GM23338 (cell line): ENCODE results near the gene DDIAS.

Experiments
- CREB1 ChIP-seq: fragments of 250-450 bp; sonication (Bioruptor Pico); IDR thresholded peaks from 2 replicates; pipeline ENCODE4 v1.5.0; 2020; ENCODE audit warnings: low read depth, mild to moderate bottlenecking, moderate library complexity
- EZH2 ChIP-seq: fragments of 200-600 bp; sonication (generic); IDR thresholded peaks from one replicate; pipeline ENCODE4 v1.8.0; 2017; ENCODE audit warnings: antibody characterized with exemption, mild to moderate bottlenecking, low read depth; ENCODE audit not compliant: unreplicated experiment
- EZH2phosphoT487 ChIP-seq: fragments of 200-600 bp; sonication (generic); IDR thresholded peaks from one replicate; pipeline ENCODE4 v1.8.1; 2018; ENCODE audit warnings: antibody characterized with exemption; ENCODE audit not compliant: unreplicated experiment
- JUNB ChIP-seq: IDR thresholded peaks from one replicate; pipeline ENCODE4 v1.6.1; 2016; ENCODE audit warnings: antibody characterized with exemption; ENCODE audit not compliant: unreplicated experiment
- POLR2AphosphoS5 ChIP-seq: IDR thresholded peaks from 2 replicates; pipeline ENCODE4 v1.6.1; 2016; ENCODE audit warnings: antibody characterized with exemption, low read depth
- TF ChIP-seq, protein P1 (sequence below), 2 experiments: fragments of 200-600 bp in 1 of 2; sonication (generic) in 1 of 2; conservative IDR thresholded peaks; 2 replicates each; pipeline versions ENCODE4 v1.5.1 to v1.6.1; 2016 to 2017; ENCODE audit warnings: antibody characterized with exemption in 2 of 2, low read depth in 2 of 2, mild to moderate bottlenecking in 2 of 2, moderate library complexity in 1 of 2
- TF ChIP-seq, protein P2 (sequence below): IDR thresholded peaks from one replicate; pipeline ENCODE4 v1.6.1; 2018; ENCODE audit warnings: antibody characterized with exemption; ENCODE audit not compliant: unreplicated experiment

DNA sequence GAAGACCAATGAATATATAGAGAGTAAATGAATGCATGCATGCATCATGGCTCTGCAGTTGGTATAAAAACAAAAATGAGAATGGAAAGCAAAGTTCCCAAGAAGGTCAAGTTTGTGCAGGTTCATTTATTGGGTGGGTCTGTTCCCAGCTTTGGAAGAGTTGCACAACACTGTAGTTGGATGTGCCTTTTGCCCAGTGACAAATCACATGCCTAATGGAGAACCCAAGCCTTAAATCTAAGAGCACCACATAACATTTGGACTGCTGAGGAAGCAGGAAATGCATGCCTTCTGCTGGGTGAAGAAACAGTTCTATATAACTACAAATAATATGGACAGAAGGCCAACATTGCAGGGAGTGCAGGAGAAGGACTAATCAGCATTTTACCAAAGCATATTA, 31.9 kb upstream of the DDIAS start:
- TF ChIP-seq, protein P1, sequence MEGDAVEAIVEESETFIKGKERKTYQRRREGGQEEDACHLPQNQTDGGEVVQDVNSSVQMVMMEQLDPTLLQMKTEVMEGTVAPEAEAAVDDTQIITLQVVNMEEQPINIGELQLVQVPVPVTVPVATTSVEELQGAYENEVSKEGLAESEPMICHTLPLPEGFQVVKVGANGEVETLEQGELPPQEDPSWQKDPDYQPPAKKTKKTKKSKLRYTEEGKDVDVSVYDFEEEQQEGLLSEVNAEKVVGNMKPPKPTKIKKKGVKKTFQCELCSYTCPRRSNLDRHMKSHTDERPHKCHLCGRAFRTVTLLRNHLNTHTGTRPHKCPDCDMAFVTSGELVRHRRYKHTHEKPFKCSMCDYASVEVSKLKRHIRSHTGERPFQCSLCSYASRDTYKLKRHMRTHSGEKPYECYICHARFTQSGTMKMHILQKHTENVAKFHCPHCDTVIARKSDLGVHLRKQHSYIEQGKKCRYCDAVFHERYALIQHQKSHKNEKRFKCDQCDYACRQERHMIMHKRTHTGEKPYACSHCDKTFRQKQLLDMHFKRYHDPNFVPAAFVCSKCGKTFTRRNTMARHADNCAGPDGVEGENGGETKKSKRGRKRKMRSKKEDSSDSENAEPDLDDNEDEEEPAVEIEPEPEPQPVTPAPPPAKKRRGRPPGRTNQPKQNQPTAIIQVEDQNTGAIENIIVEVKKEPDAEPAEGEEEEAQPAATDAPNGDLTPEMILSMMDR (conservative IDR thresholded peaks at IDR 0.05; ENCODE audit: low read depth in 2 of 2), result no peak
- TF ChIP-seq EZH2 (no peak), EZH2phosphoT487 (no peak), CREB1 (no peak), JUNB (no peak), POLR2AphosphoS5 (no peak)
- TF ChIP-seq, protein P2, sequence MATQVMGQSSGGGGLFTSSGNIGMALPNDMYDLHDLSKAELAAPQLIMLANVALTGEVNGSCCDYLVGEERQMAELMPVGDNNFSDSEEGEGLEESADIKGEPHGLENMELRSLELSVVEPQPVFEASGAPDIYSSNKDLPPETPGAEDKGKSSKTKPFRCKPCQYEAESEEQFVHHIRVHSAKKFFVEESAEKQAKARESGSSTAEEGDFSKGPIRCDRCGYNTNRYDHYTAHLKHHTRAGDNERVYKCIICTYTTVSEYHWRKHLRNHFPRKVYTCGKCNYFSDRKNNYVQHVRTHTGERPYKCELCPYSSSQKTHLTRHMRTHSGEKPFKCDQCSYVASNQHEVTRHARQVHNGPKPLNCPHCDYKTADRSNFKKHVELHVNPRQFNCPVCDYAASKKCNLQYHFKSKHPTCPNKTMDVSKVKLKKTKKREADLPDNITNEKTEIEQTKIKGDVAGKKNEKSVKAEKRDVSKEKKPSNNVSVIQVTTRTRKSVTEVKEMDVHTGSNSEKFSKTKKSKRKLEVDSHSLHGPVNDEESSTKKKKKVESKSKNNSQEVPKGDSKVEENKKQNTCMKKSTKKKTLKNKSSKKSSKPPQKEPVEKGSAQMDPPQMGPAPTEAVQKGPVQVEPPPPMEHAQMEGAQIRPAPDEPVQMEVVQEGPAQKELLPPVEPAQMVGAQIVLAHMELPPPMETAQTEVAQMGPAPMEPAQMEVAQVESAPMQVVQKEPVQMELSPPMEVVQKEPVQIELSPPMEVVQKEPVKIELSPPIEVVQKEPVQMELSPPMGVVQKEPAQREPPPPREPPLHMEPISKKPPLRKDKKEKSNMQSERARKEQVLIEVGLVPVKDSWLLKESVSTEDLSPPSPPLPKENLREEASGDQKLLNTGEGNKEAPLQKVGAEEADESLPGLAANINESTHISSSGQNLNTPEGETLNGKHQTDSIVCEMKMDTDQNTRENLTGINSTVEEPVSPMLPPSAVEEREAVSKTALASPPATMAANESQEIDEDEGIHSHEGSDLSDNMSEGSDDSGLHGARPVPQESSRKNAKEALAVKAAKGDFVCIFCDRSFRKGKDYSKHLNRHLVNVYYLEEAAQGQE, result no peak
